HEK293 (cell line): ENCODE data around the gene NPFF.
A peak's percentile ranks its signal among the peaks of the same experiment; 100 is the strongest.

Experiments
- CTCF ChIA-PET: fragments of 350-600 bp; formaldehyde crosslinking; extraction: SDS; loops from one replicate; lab custom pipeline; 2021; ENCODE audit warnings: antibody characterized with exemption; lab: Yijun Ruan, JAX
- POLR2A ChIA-PET: fragments of 300-600 bp; formaldehyde crosslinking; extraction: SDS; loops from one replicate; lab custom pipeline; 2020; ENCODE audit warnings: antibody characterized with exemption, inconsistent platforms; lab: Yijun Ruan, JAX
- H3K27ac ChIP-seq: fragments of 200-500 bp; sonication (Bioruptor generic); 2 replicates; pipeline ENCODE4 v1.5.1; 2014; ENCODE audit warnings: low read depth, low read length, control low read depth, inconsistent platforms; ENCODE audit errors: extremely low read depth
- H3K36me3 ChIP-seq, 2 experiments: fragments of 200-500 bp in 1 of 2; sonication (Bioruptor generic) in 1 of 2; 1 replicate in 1 of 2; 2 replicates in 1 of 2; pipeline ENCODE4 v1.5.1; 2014 to 2017; ENCODE audit warnings: inconsistent platforms in 2 of 2, low read length in 2 of 2; ENCODE audit not compliant: control insufficient read depth in 2 of 2, insufficient read depth in 1 of 2
- H3K4me1 ChIP-seq: fragments of 200-500 bp; sonication (Bioruptor generic); 2 replicates; pipeline ENCODE4 v1.5.1; 2014; ENCODE audit warnings: mild to moderate bottlenecking, low read length, inconsistent platforms; ENCODE audit not compliant: control insufficient read depth, insufficient read depth
- H3K4me3 ChIP-seq: 2 replicates; pipeline ENCODE4 v1.5.1; 2011; ENCODE audit warnings: low read depth, mild to moderate bottlenecking, control low read depth, low read length, moderate library complexity
- H3K9me3 ChIP-seq: fragments of 200-500 bp; sonication (Bioruptor generic); 2 replicates; pipeline ENCODE4 v1.5.1; 2014; ENCODE audit warnings: low read depth, low read length, inconsistent platforms; ENCODE audit not compliant: control insufficient read depth, insufficient read depth
- HIC1 ChIP-seq: fragments of 450-650 bp; formaldehyde crosslinking; IDR thresholded peaks from 2 replicates; pipeline ENCODE4 v1.5.1; 2016; ENCODE audit warnings: missing biosample characterization, missing genetic modification characterization
- HOXC10 ChIP-seq: sonication (generic); formaldehyde crosslinking; IDR thresholded peaks from 2 replicates; pipeline ENCODE4 v1.8.1; 2023; ENCODE audit warnings: mild to moderate bottlenecking, missing genetic modification reagents
- KLF10 ChIP-seq: fragments of 450-650 bp; IDR thresholded peaks from 2 replicates; pipeline ENCODE4 v1.5.1; 2018; ENCODE audit warnings: missing biosample characterization, mild to moderate bottlenecking, missing genetic modification characterization
- KLF17 ChIP-seq: fragments of 450-650 bp; formaldehyde crosslinking; IDR thresholded peaks from 2 replicates; pipeline ENCODE4 v1.5.1; 2016; ENCODE audit warnings: missing biosample characterization, missing genetic modification characterization
- KLF7 ChIP-seq: fragments of 450-650 bp; formaldehyde crosslinking; IDR thresholded peaks from 2 replicates; pipeline ENCODE4 v1.5.1; 2016; ENCODE audit warnings: missing biosample characterization, missing genetic modification characterization, borderline replicate concordance
- OVOL3 ChIP-seq: fragments of 450-650 bp; formaldehyde crosslinking; IDR thresholded peaks from 2 replicates; pipeline ENCODE4 v1.5.1; 2016; ENCODE audit warnings: missing biosample characterization, missing genetic modification characterization
- PRDM4 ChIP-seq: fragments of 450-650 bp; formaldehyde crosslinking; IDR thresholded peaks from 2 replicates; pipeline ENCODE4 v1.5.1; 2017; ENCODE audit warnings: missing biosample characterization, missing genetic modification characterization
- SCRT2 ChIP-seq: fragments of 450-650 bp; formaldehyde crosslinking; IDR thresholded peaks from 2 replicates; pipeline ENCODE4 v1.5.1; 2016; ENCODE audit warnings: missing biosample characterization, missing genetic modification characterization
- SP7 ChIP-seq: fragments of 450-650 bp; formaldehyde crosslinking; IDR thresholded peaks from 2 replicates; pipeline ENCODE4 v1.5.1; 2016; ENCODE audit warnings: missing biosample characterization, missing genetic modification characterization
- YY1 ChIP-seq: fragments of 450-650 bp; formaldehyde crosslinking; IDR thresholded peaks from 2 replicates; pipeline ENCODE4 v1.5.1; 2018; ENCODE audit warnings: missing biosample characterization, missing genetic modification characterization
- ZBTB11 ChIP-seq: fragments of 450-650 bp; formaldehyde crosslinking; conservative IDR thresholded peaks from 2 replicates; pipeline ENCODE4 v1.5.1; 2016; ENCODE audit warnings: low read depth, missing biosample characterization, missing genetic modification characterization
- ZBTB48 ChIP-seq: fragments of 450-650 bp; formaldehyde crosslinking; IDR thresholded peaks from 2 replicates; pipeline ENCODE4 v1.5.1; 2016; ENCODE audit warnings: missing biosample characterization, missing genetic modification characterization
- ZNF133 ChIP-seq: fragments of 450-650 bp; formaldehyde crosslinking; IDR thresholded peaks from 2 replicates; pipeline ENCODE4 v1.5.1; 2016; ENCODE audit warnings: missing biosample characterization, missing genetic modification characterization
- ZNF184 ChIP-seq: fragments of 450-650 bp; IDR thresholded peaks from 2 replicates; pipeline ENCODE4 v1.5.1; 2018; ENCODE audit warnings: missing biosample characterization, mild to moderate bottlenecking, missing genetic modification characterization
- ZNF362 ChIP-seq: fragments of 450-650 bp; formaldehyde crosslinking; IDR thresholded peaks from 2 replicates; pipeline ENCODE4 v1.5.1; 2016; ENCODE audit warnings: missing biosample characterization, missing genetic modification characterization
- ZNF449 ChIP-seq: fragments of 450-650 bp; formaldehyde crosslinking; IDR thresholded peaks from 2 replicates; pipeline ENCODE4 v1.5.1; 2017; ENCODE audit warnings: missing biosample characterization, mild to moderate bottlenecking, missing genetic modification characterization, moderate library complexity
- ZNF548 ChIP-seq: fragments of 450-650 bp; formaldehyde crosslinking; IDR thresholded peaks from 2 replicates; pipeline ENCODE4 v1.5.1; 2016; ENCODE audit warnings: missing biosample characterization, missing genetic modification characterization
- ZNF558 ChIP-seq: fragments of 450-650 bp; formaldehyde crosslinking; IDR thresholded peaks from 2 replicates; pipeline ENCODE4 v1.5.1; 2016; ENCODE audit warnings: missing biosample characterization, missing genetic modification characterization
- ZNF626 ChIP-seq: fragments of 450-650 bp; sonication (Bioruptor Pico); formaldehyde crosslinking; IDR thresholded peaks from 2 replicates; pipeline ENCODE4 v1.5.1; 2018; ENCODE audit warnings: missing biosample characterization, missing genetic modification characterization, inconsistent platforms
- TF ChIP-seq, protein P1 (sequence below): fragments of 450-650 bp; formaldehyde crosslinking; IDR thresholded peaks from 2 replicates; pipeline ENCODE4; 2016; ENCODE audit warnings: missing biosample characterization, missing genetic modification characterization

The NPFF gene

DNA sequence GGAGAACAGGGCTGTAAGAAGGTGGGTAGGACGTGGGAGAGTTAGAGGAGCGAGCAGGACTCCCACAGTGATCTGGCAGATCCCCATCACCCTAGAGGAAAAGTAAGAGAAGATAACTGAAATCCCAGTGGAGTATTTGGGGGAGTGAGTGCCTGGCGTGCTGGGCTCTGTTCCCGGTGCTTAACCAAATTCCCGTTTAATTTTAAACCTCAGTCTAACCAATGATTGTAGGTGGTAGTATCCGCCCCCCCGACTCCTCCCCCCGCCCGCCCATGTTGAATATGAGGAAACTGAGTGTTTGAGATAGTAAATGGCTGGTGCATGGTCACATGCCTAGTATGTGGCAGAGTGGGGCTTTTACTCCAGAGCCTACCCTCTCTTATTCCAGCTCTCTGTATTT, 5.0 kb downstream of the NPFF start (continued):
- no peak for TF ChIP-seq ZBTB11 (tag by site-specific recombination)
- no peak for TF ChIP-seq HOXC10 (CRISPR knock-in tag)
- no peak for TF ChIP-seq KLF7 (tag by site-specific recombination)
- no peak for TF ChIP-seq PRDM4
- TF ChIP-seq ZNF184 (tag by site-specific recombination) = no peak

DNA sequence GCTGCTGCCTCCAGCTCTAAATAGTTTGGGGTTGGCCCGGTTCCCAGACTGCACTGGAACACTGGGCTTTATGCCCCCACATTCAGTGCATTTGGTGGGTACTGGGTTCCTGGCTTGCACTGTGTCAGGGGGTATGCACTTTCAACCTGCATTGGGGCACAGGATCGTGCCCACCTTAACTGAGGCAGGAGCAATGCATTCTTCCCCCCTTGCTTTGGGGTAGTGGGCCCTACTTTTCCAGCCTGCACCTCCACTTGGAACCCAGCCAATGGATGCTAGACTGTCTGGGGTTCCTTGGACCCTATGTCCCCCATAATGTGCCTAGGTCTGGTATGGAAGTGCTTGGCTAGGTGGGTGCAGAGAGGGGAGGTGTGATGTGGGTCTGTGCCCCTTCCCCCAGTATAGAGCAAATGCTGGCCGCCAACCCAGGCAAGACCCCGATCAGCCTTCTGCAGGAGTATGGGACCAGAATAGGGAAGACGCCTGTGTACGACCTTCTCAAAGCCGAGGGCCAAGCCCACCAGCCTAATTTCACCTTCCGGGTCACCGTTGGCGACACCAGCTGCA, 5.6 kb downstream of the NPFF start:
- ChIA-PET POLR2A (interaction anchor here (0.6 to 4.6 kb wide), 30 partner anchors 8 to 422 kb away, joined by 3 to 39 read pairs (median 5); partner anchors contain the start of genes AAAS, ATP5MC2, CSAD and PFDN5), CTCF (interaction anchor here (0.5 to 1.8 kb wide), 4 partner anchors 150 to 1437 kb away, joined by 3 to 11 read pairs (median 5); no protein-coding TSS in a partner anchor)
- Histone ChIP-seq H3K27ac (peak overlapping the region; percentile 94), H3K36me3 (peaks cover 0 to 39% of the 10 kb centered on the region in 2 experiments; a peak in 1 of 3 replicates), H3K4me1 (peaks cover 11% of the 10 kb centered on the region), H3K9me3 (no peaks in the 10 kb centered on the region), H3K4me3 (peak overlapping the region; percentile 67)
- peak; percentile 92 for TF ChIP-seq HIC1 (tag by site-specific recombination)
- no peak for TF ChIP-seq YY1
- TF ChIP-seq ZNF558 (tag by site-specific recombination) = no peak
- no peak for TF ChIP-seq ZNF548
- TF ChIP-seq OVOL3 (tag by site-specific recombination) = no peak
- TF ChIP-seq ZNF449 (tag by site-specific recombination) = no peak
- no peak; the same call in 1 of the 2 replicates for TF ChIP-seq KLF10 (tag by site-specific recombination)
- no peak for TF ChIP-seq ZNF133 (tag by site-specific recombination)
- TF ChIP-seq ZNF362 (tag by site-specific recombination) = no peak
- TF ChIP-seq ZBTB48 = no peak; the same call in 1 of the 2 replicates
- TF ChIP-seq SCRT2 = no peak; the same call in 1 of the 2 replicates
- TF ChIP-seq ZNF626 = no peak
- TF ChIP-seq KLF17 (tag by site-specific recombination) = 0 out of 2 replicates have a peak, but pooled peaks have one; percentile 4
- TF ChIP-seq, protein P1, sequence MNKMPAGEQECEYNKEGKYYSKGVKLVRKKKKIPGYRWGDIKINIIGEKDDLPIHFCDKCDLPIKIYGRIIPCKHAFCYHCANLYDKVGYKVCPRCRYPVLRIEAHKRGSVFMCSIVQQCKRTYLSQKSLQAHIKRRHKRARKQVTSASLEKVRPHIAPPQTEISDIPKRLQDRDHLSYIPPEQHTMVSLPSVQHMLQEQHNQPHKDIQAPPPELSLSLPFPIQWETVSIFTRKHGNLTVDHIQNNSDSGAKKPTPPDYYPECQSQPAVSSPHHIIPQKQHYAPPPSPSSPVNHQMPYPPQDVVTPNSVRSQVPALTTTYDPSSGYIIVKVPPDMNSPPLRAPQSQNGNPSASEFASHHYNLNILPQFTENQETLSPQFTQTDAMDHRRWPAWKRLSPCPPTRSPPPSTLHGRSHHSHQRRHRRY (tag by site-specific recombination) = no peak
- no peak for TF ChIP-seq SP7 (tag by site-specific recombination)
